HCT116 (cell line): ENCODE measurements around the gene ACTN1. TPM values are rescaled to one million over a fixed set of nuclear protein-coding genes. Genes with fewer than 3 reads are reported as not detected.

Experiments used
- ATAC-seq: fragments of 200-7000 bp; cut with Tn5 transposase; 2 replicates; pipeline ENCODE4 v1.9.1; 2020; ENCODE audit warnings: mild to moderate bottlenecking, moderate library complexity
- BruUV-seq: library from RNA; stranded (reverse); fragments of 400-500 nt; replicated peaks from 2 replicates; lab custom pipeline; 2021; lab: Mats Ljungman, UMichigan
- CTCF ChIA-PET: fragments of 300-600 bp; sonication (Branson Sonifier 250); formaldehyde crosslinking; loops from one replicate; lab custom pipeline; 2021; ENCODE audit warnings: antibody characterized with exemption; lab: Charles Lee
- POLR2A ChIA-PET: fragments of 300-600, 350-600 bp; sonication (Branson Sonifier 250); formaldehyde crosslinking; loops from one replicate; lab custom pipeline; 2021; ENCODE audit warnings: antibody characterized with exemption; lab: Charles Lee
- RAD21 ChIA-PET, 2 experiments: fragments of 300-600 bp; sonication (Branson Sonifier 250); formaldehyde crosslinking; loops; one replicate each; lab custom pipeline; 2023; ENCODE audit warnings: low total read pairs in 2 of 2; ENCODE audit not compliant: uncharacterized antibody in 2 of 2, unreplicated experiment in 2 of 2, low non-redundant PET in 1 of 2; lab: Charles Lee
- DNase-seq: peaks from one replicate; pipeline ENCODE4 v3.0.0-alpha.2; 2010; ENCODE audit warnings: low read depth, low spot score
- H2AFZ ChIP-seq: fragments of 200-600 bp; shearing (Covaris generic), sonication (generic); 2 replicates; pipeline ENCODE4 v1.6.1; 2017; ENCODE audit warnings: low read depth, mixed run types, mixed read lengths, antibody characterized with exemption, low read length; ENCODE audit not compliant: poor library complexity, severe bottlenecking
- H3K27ac ChIP-seq: 2 replicates; pipeline ENCODE4 v1.5.1; 2012; ENCODE audit warnings: low read depth, low read length
- H3K27me3 ChIP-seq: fragments of 200-600 bp; sonication (generic); 2 replicates; pipeline ENCODE4 v1.6.1; 2016; ENCODE audit warnings: mixed run types, low read length, mixed read lengths; ENCODE audit not compliant: insufficient read depth
- H3K36me3 ChIP-seq, 2 experiments: fragments of 200-500 bp in 1 of 2; fragments of 200-600 bp in 1 of 2; sonication (Bioruptor generic) in 1 of 2; sonication (generic) in 1 of 2; 2 replicates each; pipeline versions ENCODE4 v1.5.1 to v1.6.1; 2014 to 2016; ENCODE audit warnings: low read length in 2 of 2, inconsistent platforms in 1 of 2, mixed read lengths in 1 of 2, mixed run types in 1 of 2; ENCODE audit not compliant: insufficient read depth in 2 of 2, control insufficient read depth in 1 of 2
- H3K4me1 ChIP-seq, 2 experiments: fragments of 200-600 bp in 1 of 2; sonication (generic) in 1 of 2; 2 replicates each; pipeline versions ENCODE4 v1.5.1 to v1.6.1; 2012 to 2017; ENCODE audit warnings: low read length in 2 of 2, inconsistent platforms in 1 of 2, mild to moderate bottlenecking in 1 of 2, mixed read lengths in 1 of 2, mixed run types in 1 of 2, moderate library complexity in 1 of 2; ENCODE audit not compliant: insufficient read depth in 2 of 2, control insufficient read depth in 1 of 2
- H3K4me2 ChIP-seq: fragments of 200-600 bp; sonication (generic); 2 replicates; pipeline ENCODE4 v1.6.1; 2017; ENCODE audit warnings: mixed run types, low read length, mixed read lengths
- H3K4me3 ChIP-seq, 2 experiments: fragments of 200-600 bp in 1 of 2; sonication (generic) in 1 of 2; replicated peaks in 1 of 2; 2 replicates each; pipeline ENCODE4 v1.5.1; 2011 to 2016; ENCODE audit warnings: low read length in 2 of 2, control low read depth in 1 of 2, low read depth in 1 of 2, mild to moderate bottlenecking in 1 of 2, mixed read lengths in 1 of 2, mixed run types in 1 of 2
- H3K79me2 ChIP-seq: fragments of 200-600 bp; sonication (generic); 2 replicates; pipeline ENCODE4 v1.6.1; 2017; ENCODE audit warnings: mild to moderate bottlenecking, mixed run types, low read length, moderate library complexity, mixed read lengths; ENCODE audit not compliant: insufficient read depth
- H3K9ac ChIP-seq: fragments of 200-600 bp; sonication (generic); 2 replicates; pipeline ENCODE4 v1.6.1; 2016; ENCODE audit warnings: low read length, mixed read lengths
- H3K9me2 ChIP-seq: fragments of 200-600 bp; sonication (generic), shearing (Covaris generic); 2 replicates; pipeline ENCODE4 v1.6.1; 2017; ENCODE audit warnings: mixed run types, mild to moderate bottlenecking, moderate library complexity; ENCODE audit not compliant: insufficient read depth
- H3K9me3 ChIP-seq, 2 experiments: fragments of 200-500 bp in 1 of 2; fragments of 200-600 bp in 1 of 2; sonication (Bioruptor generic) in 1 of 2; sonication (generic) in 1 of 2; 2 replicates each; pipeline ENCODE4 v1.6.1; 2014 to 2017; ENCODE audit warnings: low read length in 2 of 2, mixed read lengths in 2 of 2, inconsistent platforms in 1 of 2, low read depth in 1 of 2, mild to moderate bottlenecking in 1 of 2, mixed run types in 1 of 2, moderate library complexity in 1 of 2; ENCODE audit not compliant: control insufficient read depth in 1 of 2, insufficient read depth in 1 of 2
- H4K20me1 ChIP-seq: fragments of 200-600 bp; sonication (generic), shearing (Covaris generic); 2 replicates; pipeline ENCODE4 v1.6.1; 2017; ENCODE audit warnings: mixed run types, mild to moderate bottlenecking, moderate library complexity; ENCODE audit not compliant: insufficient read depth
- CBX3 ChIP-seq: IDR thresholded peaks from 2 replicates; pipeline ENCODE4 v1.6.1; 2012; ENCODE audit warnings: low read depth
- CEBPB ChIP-seq: IDR thresholded peaks from 2 replicates; pipeline ENCODE4 v1.6.1; 2012; ENCODE audit warnings: low read depth
- EGR1 ChIP-seq: IDR thresholded peaks from 2 replicates; pipeline ENCODE4 v1.6.1; 2012; ENCODE audit warnings: low read depth
- ELF1 ChIP-seq: IDR thresholded peaks from 2 replicates; pipeline ENCODE4 v1.6.1; 2012; ENCODE audit warnings: low read depth, borderline replicate concordance
- EZH2 ChIP-seq: fragments of 200-600 bp; sonication (generic); IDR thresholded peaks from 2 replicates; pipeline ENCODE4 v1.6.1; 2017; ENCODE audit warnings: antibody characterized with exemption, mixed run types
- EZH2phosphoT487 ChIP-seq: fragments of 200-600 bp; IDR thresholded peaks from 2 replicates; pipeline ENCODE4 v1.6.1; 2018; ENCODE audit warnings: antibody characterized with exemption, borderline replicate concordance
- FOSL1 ChIP-seq: IDR thresholded peaks from 2 replicates; pipeline ENCODE4 v1.6.1; 2012; ENCODE audit warnings: low read depth
- JUND ChIP-seq: IDR thresholded peaks from 2 replicates; pipeline ENCODE4 v1.6.1; 2012
- POLR2AphosphoS5 ChIP-seq: IDR thresholded peaks from 2 replicates; pipeline ENCODE4 v1.6.1; 2011; ENCODE audit warnings: mild to moderate bottlenecking, low read depth, low read length, moderate library complexity
- RAD21 ChIP-seq: IDR thresholded peaks from 2 replicates; pipeline ENCODE4 v1.6.1; 2012; ENCODE audit warnings: low read depth, mild to moderate bottlenecking
- REST ChIP-seq: IDR thresholded peaks from 2 replicates; pipeline ENCODE4 v1.6.1; 2012; ENCODE audit warnings: low read depth
- SP1 ChIP-seq: IDR thresholded peaks from 2 replicates; pipeline ENCODE4 v1.6.1; 2012; ENCODE audit warnings: low read depth
- SRF ChIP-seq: IDR thresholded peaks from 2 replicates; pipeline ENCODE4 v1.6.1; 2012; ENCODE audit warnings: low read depth
- TCF7L2 ChIP-seq: IDR thresholded peaks from 2 replicates; pipeline ENCODE4 v1.7.0; 2011; ENCODE audit warnings: borderline replicate concordance, inconsistent platforms; ENCODE audit not compliant: insufficient read depth, insufficient read length; ENCODE audit errors: extremely low read depth
- YY1 ChIP-seq: IDR thresholded peaks from 2 replicates; pipeline ENCODE4 v1.6.1; 2011; ENCODE audit warnings: low read length, low read depth, moderate library complexity, mild to moderate bottlenecking; ENCODE audit not compliant: insufficient replicate concordance; ENCODE audit errors: extremely low read depth
- ZFX ChIP-seq: fragments of 450-650 bp; IDR thresholded peaks from 2 replicates; pipeline ENCODE4 v1.6.1; 2017
- ZNF274 ChIP-seq: fragments of 200-500 bp; sonication (Bioruptor generic); IDR thresholded peaks from 2 replicates; pipeline ENCODE4 v1.6.1; 2014; ENCODE audit warnings: mild to moderate bottlenecking, low read depth, low read length, inconsistent platforms
- intact Hi-C: fragments of 100-400 bp; cut with micrococcal nuclease; formaldehyde crosslinking; loops from 2 replicates; pipeline ENCODE4 v1.10.0; 2022
- total RNA-seq: library from RNA; stranded (reverse); gene quantifications from one replicate; pipeline ENCODE4 v1.2.1, GENCODE V29; 2021; ENCODE audit not compliant: unreplicated experiment

Gene ACTN1
- total RNA-seq, 1 experiment from 2014 or later = 123 TPM

- no peak for TF ChIP-seq EZH2
- TF ChIP-seq EZH2phosphoT487 = no peak
- TF ChIP-seq ZNF274 = no peak
Observed at GRCh38 chr14:68987653-68988036, 8.5 kb upstream of the ACTN1 start (continued).

GRCh38 chr14:68986926-68987652 is 8.0 kb upstream of the ACTN1 start:
- Histone ChIP-seq H3K4me1 (peaks cover 5 to 6% of the 10 kb centered on the region in 2 experiments; a peak in 2 of 4 replicates), H3K4me3 (no peak overlapping the region), H3K9ac (no peak overlapping the region), H3K27ac (no peak overlapping the region), H3K9me2 (no peaks in the 10 kb centered on the region), H3K79me2 (no peaks in the 10 kb centered on the region), H3K27me3 (no peaks in the 10 kb centered on the region), H3K36me3 (no peaks in the 10 kb centered on the region), H3K9me3 (no peaks in the 10 kb centered on the region), H3K4me2 (no peak overlapping the region), H2AFZ (no peak overlapping the region), H4K20me1 (no peaks in the 10 kb centered on the region)
- TF ChIP-seq EZH2phosphoT487 (no peak), CBX3 (no peak), SP1 (no peak), ZNF274 (no peak)
- ChIA-PET POLR2A (no interaction called here), CTCF (no interaction called here), RAD21 (no interaction called here)
- intact Hi-C loops = no loop called here
- no TSS peak for BruUV-seq
- ATAC-seq (no peak), DNase-seq (no peak)

- no peak for TF ChIP-seq YY1
- TF ChIP-seq FOSL1 = no peak
- TF ChIP-seq RAD21 = no peak
- TF ChIP-seq EGR1 = no peak
- no peak for TF ChIP-seq JUND
- TF ChIP-seq EZH2 = no peak
- TF ChIP-seq ZNF274 = no peak
- TF ChIP-seq REST = no peak
- TF ChIP-seq ZFX = no peak
- no peak for TF ChIP-seq EZH2phosphoT487
- no peak for TF ChIP-seq CEBPB
- no peak for TF ChIP-seq POLR2AphosphoS5
- TF ChIP-seq TCF7L2 = no peak
- no peak for TF ChIP-seq ELF1
- no peak for TF ChIP-seq SRF
- Histone ChIP-seq H3K9me3 (no peaks in the 10 kb centered on the region), H3K4me2 (no peak overlapping the region), H3K4me1 (peaks cover 5 to 6% of the 10 kb centered on the region in 2 experiments; a peak in 2 of 4 replicates), H3K27ac (no peak overlapping the region), H3K9ac (no peak overlapping the region), H3K79me2 (no peaks in the 10 kb centered on the region), H3K36me3 (no peaks in the 10 kb centered on the region), H3K4me3 (no peak overlapping the region), H3K9me2 (no peaks in the 10 kb centered on the region), H2AFZ (no peak overlapping the region), H3K27me3 (no peaks in the 10 kb centered on the region), H4K20me1 (no peaks in the 10 kb centered on the region)
- no TSS peak for BruUV-seq
- no peak for ATAC-seq
- RAD21 ChIA-PET = no interaction called here
- DNase-seq = no peak
- CTCF ChIA-PET = no interaction called here
- POLR2A ChIA-PET = no interaction called here
- intact Hi-C loops = no loop called here
Observed at GRCh38 chr14:68986225-68986624, 7.1 kb upstream of the ACTN1 start.
